ENCODE results near the gene DLGAP4.

DLGAP4 gene

GRCh38 chr20:36341331-36342020 is 35.3 kb downstream of the DLGAP4 start:
- no peak for DNase-seq
- H3K9me3 Mint-ChIP-seq = no peaks in the 10 kb centered on the region
- CTCF ChIA-PET = no interaction called here
- no peaks in the 10 kb centered on the region for H3K36me3 Mint-ChIP-seq
- H3K4me3 Mint-ChIP-seq = no peak overlapping the region
- H3K27ac Mint-ChIP-seq = no peak overlapping the region
- H3K27me3 Mint-ChIP-seq = peaks cover 22% of the 10 kb centered on the region
- no peaks in the 10 kb centered on the region for H3K4me1 Mint-ChIP-seq

- H3K27me3 Mint-ChIP-seq = peaks cover 18% of the 10 kb centered on the region
- no peak overlapping the region for H3K27ac Mint-ChIP-seq
- no peaks in the 10 kb centered on the region for H3K36me3 Mint-ChIP-seq
- no peaks in the 10 kb centered on the region for H3K9me3 Mint-ChIP-seq
- CTCF ChIA-PET = no interaction called here
- no peaks in the 10 kb centered on the region for H3K4me1 Mint-ChIP-seq
- no peak for DNase-seq
- no peak overlapping the region for H3K4me3 Mint-ChIP-seq
Measured at GRCh38 chr20:36342331-36343120, 36.4 kb downstream of the DLGAP4 start.

GRCh38 chr20:36343641-36344040 is 37.5 kb downstream of the DLGAP4 start:
- DNase-seq = no peak
- CTCF ChIA-PET = interaction anchor here (1.1 kb wide), 1 partner anchor 131 kb away, joined by 3 read pairs; no protein-coding TSS in a partner anchor
- no peaks in the 10 kb centered on the region for H3K9me3 Mint-ChIP-seq
- H3K27ac Mint-ChIP-seq = no peak overlapping the region
- H3K36me3 Mint-ChIP-seq = no peaks in the 10 kb centered on the region
- H3K27me3 Mint-ChIP-seq = peaks cover 13% of the 10 kb centered on the region
- no peak overlapping the region for H3K4me3 Mint-ChIP-seq
- no peaks in the 10 kb centered on the region for H3K4me1 Mint-ChIP-seq

GRCh38 chr20:36344517-36345132 is 38.5 kb downstream of the DLGAP4 start:
- Mint-ChIP-seq H3K4me3 (no peak overlapping the region), H3K36me3 (no peaks in the 10 kb centered on the region), H3K4me1 (no peaks in the 10 kb centered on the region), H3K27ac (no peak overlapping the region), H3K27me3 (peaks cover 10% of the 10 kb centered on the region), H3K9me3 (no peaks in the 10 kb centered on the region)
- peak; percentile 65 for DNase-seq
- CTCF ChIA-PET = no interaction called here

- H3K4me3 Mint-ChIP-seq = no peak overlapping the region
- H3K27ac Mint-ChIP-seq = no peak overlapping the region
- peaks cover 2% of the 10 kb centered on the region for H3K27me3 Mint-ChIP-seq
- CTCF ChIA-PET = no interaction called here
- H3K4me1 Mint-ChIP-seq = no peaks in the 10 kb centered on the region
- no peaks in the 10 kb centered on the region for H3K9me3 Mint-ChIP-seq
- DNase-seq = no peak
- H3K36me3 Mint-ChIP-seq = no peaks in the 10 kb centered on the region
Measured at GRCh38 chr20:36346256-36346655, 40.1 kb downstream of the DLGAP4 start.

- Mint-ChIP-seq H3K27me3 (peaks cover 10% of the 10 kb centered on the region), H3K9me3 (no peaks in the 10 kb centered on the region), H3K36me3 (no peaks in the 10 kb centered on the region), H3K27ac (no peak overlapping the region), H3K4me3 (no peak overlapping the region), H3K4me1 (no peaks in the 10 kb centered on the region)
- CTCF ChIA-PET = no interaction called here
- DNase-seq = no peak
Measured at GRCh38 chr20:36349384-36350170, 43.4 kb downstream of the DLGAP4 start.

GRCh38 chr20:36350439-36350838 is 44.3 kb downstream of the DLGAP4 start:
- CTCF ChIA-PET = no interaction called here
- no peak for DNase-seq
- Mint-ChIP-seq H3K4me1 (no peaks in the 10 kb centered on the region), H3K27ac (no peak overlapping the region), H3K36me3 (no peaks in the 10 kb centered on the region), H3K4me3 (no peak overlapping the region), H3K27me3 (peaks cover 10% of the 10 kb centered on the region), H3K9me3 (no peaks in the 10 kb centered on the region)

GRCh38 chr20:36351937-36352336 is 45.8 kb downstream of the DLGAP4 start:
- no peak overlapping the region for H3K4me3 Mint-ChIP-seq
- peaks cover 10% of the 10 kb centered on the region for H3K27me3 Mint-ChIP-seq
- no peaks in the 10 kb centered on the region for H3K4me1 Mint-ChIP-seq
- CTCF ChIA-PET = no interaction called here
- no peaks in the 10 kb centered on the region for H3K9me3 Mint-ChIP-seq
- H3K36me3 Mint-ChIP-seq = no peaks in the 10 kb centered on the region
- DNase-seq = no peak
- no peak overlapping the region for H3K27ac Mint-ChIP-seq

GRCh38 chr20:36352843-36353553 is 46.9 kb downstream of the DLGAP4 start:
- Mint-ChIP-seq H3K9me3 (no peaks in the 10 kb centered on the region), H3K36me3 (no peaks in the 10 kb centered on the region), H3K27me3 (peaks cover 10% of the 10 kb centered on the region), H3K4me3 (no peak overlapping the region), H3K4me1 (no peaks in the 10 kb centered on the region), H3K27ac (no peak overlapping the region)
- CTCF ChIA-PET = interaction anchor here (0.6 to 1.3 kb wide), 2 partner anchors 47 to 930 kb away, joined by 3 read pairs; no protein-coding TSS in a partner anchor
- DNase-seq = no peak

- Mint-ChIP-seq H3K27me3 (peaks cover 10% of the 10 kb centered on the region), H3K4me1 (no peaks in the 10 kb centered on the region), H3K4me3 (no peak overlapping the region), H3K36me3 (no peaks in the 10 kb centered on the region), H3K9me3 (no peaks in the 10 kb centered on the region), H3K27ac (no peak overlapping the region)
- no peak for DNase-seq
- CTCF ChIA-PET = interaction anchor here (1.3 kb wide), 1 partner anchor 46 kb away, joined by 3 read pairs; no protein-coding TSS in a partner anchor
Measured at GRCh38 chr20:36353740-36354139, 47.6 kb downstream of the DLGAP4 start.

- Mint-ChIP-seq H3K4me3 (no peak overlapping the region), H3K36me3 (no peaks in the 10 kb centered on the region), H3K9me3 (no peaks in the 10 kb centered on the region), H3K27me3 (peaks cover 10% of the 10 kb centered on the region), H3K27ac (no peak overlapping the region), H3K4me1 (no peaks in the 10 kb centered on the region)
- CTCF ChIA-PET = no interaction called here
- no peak for DNase-seq
Measured at GRCh38 chr20:36355469-36356171, 49.5 kb downstream of the DLGAP4 start.

GRCh38 chr20:36359668-36360406 is 53.7 kb downstream of the DLGAP4 start:
- no peak overlapping the region for H3K27ac Mint-ChIP-seq
- H3K27me3 Mint-ChIP-seq = peaks cover 8% of the 10 kb centered on the region
- no peak for DNase-seq
- no peaks in the 10 kb centered on the region for H3K9me3 Mint-ChIP-seq
- no peak overlapping the region for H3K4me3 Mint-ChIP-seq
- CTCF ChIA-PET = interaction anchor here (2.0 kb wide), 1 partner anchor 40 kb away, joined by 4 read pairs; no protein-coding TSS in a partner anchor
- no peaks in the 10 kb centered on the region for H3K4me1 Mint-ChIP-seq
- H3K36me3 Mint-ChIP-seq = no peaks in the 10 kb centered on the region

All from activated naive CD4-positive, alpha-beta T cell treated with anti-CD3 and anti-CD28 coated beads, Interleukin-2, amount 10 ng/mL, durations not matched to agents 7 days and 5 days (primary cell).